ENCODE measurements around the gene SPTLC2.

SPTLC2 gene

GRCh38 chr14:77467801-77468200 lies 148.6 kb downstream of the SPTLC2 start:
- DNase-seq (ENCODE audit: low read depth in 3 of 3): no peak

GRCh38 chr14:77459072-77459723 lies 157.2 kb downstream of the SPTLC2 start:
- DNase-seq (ENCODE audit: low read depth in 3 of 3): peak; percentile 15 to 63 (median 42)

- DNase-seq (ENCODE audit: low read depth in 3 of 3): peak; percentile 11 to 31 (median 13)
Measured at GRCh38 chr14:77458249-77458950, 158.0 kb downstream of the SPTLC2 start.

GRCh38 chr14:77457522-77458248 lies 158.8 kb downstream of the SPTLC2 start, which contains the start of the genes AHSA1 and VIPAS39:
Gene AHSA1, plus strand, starts transcription at chr14:77458093. Its CDS starts 97 bp downstream, at chr14:77458190.
Gene VIPAS39, minus strand, starts transcription at chr14:77457601. Its CDS starts 3,499 bp downstream, at chr14:77454102.
- DNase-seq (ENCODE audit: low read depth in 3 of 3): peak; percentile 81 to 90 (median 90)

- DNase-seq (ENCODE audit: low read depth in 3 of 3): no peak
Measured at GRCh38 chr14:77457115-77457521, 159.3 kb downstream of the SPTLC2 start.

All from stimulated activated CD4-positive, alpha-beta T cell treated with anti-CD3 and anti-CD28 coated beads, TNF-alpha, amount 100 ng/mL, for 24 hours (primary cell).